ENCODE measurements around the gene SPIC.

SPIC gene

DNA sequence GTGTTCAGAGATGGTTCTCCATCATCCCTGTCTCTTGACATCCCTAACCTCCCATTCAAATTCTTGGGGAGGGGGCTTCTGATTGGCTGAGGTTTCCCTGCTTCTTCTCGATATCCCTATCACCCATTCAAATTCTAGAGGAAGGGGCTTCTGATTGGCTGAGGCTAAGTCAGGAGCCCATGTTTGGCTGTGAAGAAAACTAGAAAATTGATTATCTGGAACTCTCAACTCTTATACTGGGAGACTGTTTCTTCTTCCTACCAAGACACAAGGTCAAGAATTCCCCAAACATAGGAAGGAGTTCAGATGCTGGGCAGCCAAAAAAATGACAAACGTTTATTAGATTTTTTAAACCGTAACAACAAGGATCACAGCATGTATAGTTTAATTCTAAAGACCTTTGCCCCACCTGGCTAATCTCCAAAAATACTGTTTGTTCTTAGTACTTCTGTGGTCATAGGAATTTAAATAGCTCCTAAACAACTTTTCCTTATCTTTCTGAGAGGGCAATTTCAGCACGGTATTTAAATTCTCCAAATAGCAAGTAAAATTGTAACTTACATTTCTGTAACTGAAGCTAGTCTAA is 26.4 kb downstream of the SPIC start:
- Histone ChIP-seq H3K9me3 (ENCODE audit: control insufficient read depth, insufficient read depth, low read length) (no peaks in the 10 kb centered on the region), H4K20me1 (ENCODE audit: control insufficient read depth, insufficient read depth, low read depth, low read length) (no peaks in the 10 kb centered on the region), H3K79me2 (ENCODE audit: control insufficient read depth, low read length) (no peaks in the 10 kb centered on the region), H3K27ac (ENCODE audit: low read depth, low read length) (no peak overlapping the region), H3F3A (ENCODE audit: control insufficient read depth, insufficient read depth) (no peaks in the 10 kb centered on the region), H3K27me3 (ENCODE audit: control insufficient read depth, low read length) (no peaks in the 10 kb centered on the region), H3K4me3 (ENCODE audit: low read length) (no peak overlapping the region), H3K9me2 (replicated peaks; ENCODE audit: control insufficient read depth, low read length) (no peaks in the 10 kb centered on the region), H3K4me2 (ENCODE audit: low read length) (no peak overlapping the region), H3K36me3 (ENCODE audit: control insufficient read depth, low read length) (no peaks in the 10 kb centered on the region), H3K4me1 (ENCODE audit: control insufficient read depth, low read length) (no peaks in the 10 kb centered on the region)
- TF ChIP-seq EZH2phosphoT487 (IDR thresholded peaks at IDR 0.05; ENCODE audit: borderline replicate concordance, low read length) = no peak
- TF ChIP-seq, protein P1, sequence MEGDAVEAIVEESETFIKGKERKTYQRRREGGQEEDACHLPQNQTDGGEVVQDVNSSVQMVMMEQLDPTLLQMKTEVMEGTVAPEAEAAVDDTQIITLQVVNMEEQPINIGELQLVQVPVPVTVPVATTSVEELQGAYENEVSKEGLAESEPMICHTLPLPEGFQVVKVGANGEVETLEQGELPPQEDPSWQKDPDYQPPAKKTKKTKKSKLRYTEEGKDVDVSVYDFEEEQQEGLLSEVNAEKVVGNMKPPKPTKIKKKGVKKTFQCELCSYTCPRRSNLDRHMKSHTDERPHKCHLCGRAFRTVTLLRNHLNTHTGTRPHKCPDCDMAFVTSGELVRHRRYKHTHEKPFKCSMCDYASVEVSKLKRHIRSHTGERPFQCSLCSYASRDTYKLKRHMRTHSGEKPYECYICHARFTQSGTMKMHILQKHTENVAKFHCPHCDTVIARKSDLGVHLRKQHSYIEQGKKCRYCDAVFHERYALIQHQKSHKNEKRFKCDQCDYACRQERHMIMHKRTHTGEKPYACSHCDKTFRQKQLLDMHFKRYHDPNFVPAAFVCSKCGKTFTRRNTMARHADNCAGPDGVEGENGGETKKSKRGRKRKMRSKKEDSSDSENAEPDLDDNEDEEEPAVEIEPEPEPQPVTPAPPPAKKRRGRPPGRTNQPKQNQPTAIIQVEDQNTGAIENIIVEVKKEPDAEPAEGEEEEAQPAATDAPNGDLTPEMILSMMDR (IDR thresholded peaks at IDR 0.05; ENCODE audit: low read depth, low read length, poor library complexity, severe bottlenecking) = no peak

DNA sequence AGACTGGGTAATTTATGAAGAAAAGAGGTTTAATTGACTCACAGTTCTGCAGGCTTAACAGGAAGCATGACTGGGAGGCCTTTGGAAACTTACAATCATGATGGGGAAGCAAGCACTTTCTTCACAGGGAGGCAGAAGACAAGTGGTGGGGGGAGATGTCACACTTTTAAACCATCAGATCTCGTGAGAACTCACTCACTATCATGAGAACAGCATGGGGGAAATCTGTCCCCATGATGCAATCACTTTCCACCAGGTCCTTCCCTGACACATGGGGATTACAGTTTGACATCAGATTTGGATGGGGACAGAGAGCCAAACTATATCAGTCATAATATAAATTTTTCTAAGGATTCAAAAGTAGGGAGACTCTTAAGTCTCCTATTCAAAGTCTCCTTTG is 46.0 kb downstream of the SPIC start:
- Histone ChIP-seq H3F3A (ENCODE audit: control insufficient read depth, insufficient read depth) (no peaks in the 10 kb centered on the region), H3K27me3 (ENCODE audit: control insufficient read depth, low read length) (0 out of 2 replicates have a peak, but pooled peaks cover 3% of the 10 kb centered on the region), H3K9me2 (replicated peaks; ENCODE audit: control insufficient read depth, low read length) (no peaks in the 10 kb centered on the region), H3K4me2 (ENCODE audit: low read length) (no peak overlapping the region), H3K4me1 (ENCODE audit: control insufficient read depth, low read length) (no peaks in the 10 kb centered on the region), H3K9me3 (ENCODE audit: control insufficient read depth, insufficient read depth, low read length) (no peaks in the 10 kb centered on the region), H3K27ac (ENCODE audit: low read depth, low read length) (no peak overlapping the region), H4K20me1 (ENCODE audit: control insufficient read depth, insufficient read depth, low read depth, low read length) (no peaks in the 10 kb centered on the region), H3K79me2 (ENCODE audit: control insufficient read depth, low read length) (no peaks in the 10 kb centered on the region), H3K36me3 (ENCODE audit: control insufficient read depth, low read length) (no peaks in the 10 kb centered on the region), H3K4me3 (ENCODE audit: low read length) (no peak overlapping the region)
- TF ChIP-seq, protein P1 (IDR thresholded peaks at IDR 0.05; ENCODE audit: low read depth, low read length, poor library complexity, severe bottlenecking) = no peak
- TF ChIP-seq EZH2phosphoT487 (IDR thresholded peaks at IDR 0.05; ENCODE audit: borderline replicate concordance, low read length) = no peak

DNA sequence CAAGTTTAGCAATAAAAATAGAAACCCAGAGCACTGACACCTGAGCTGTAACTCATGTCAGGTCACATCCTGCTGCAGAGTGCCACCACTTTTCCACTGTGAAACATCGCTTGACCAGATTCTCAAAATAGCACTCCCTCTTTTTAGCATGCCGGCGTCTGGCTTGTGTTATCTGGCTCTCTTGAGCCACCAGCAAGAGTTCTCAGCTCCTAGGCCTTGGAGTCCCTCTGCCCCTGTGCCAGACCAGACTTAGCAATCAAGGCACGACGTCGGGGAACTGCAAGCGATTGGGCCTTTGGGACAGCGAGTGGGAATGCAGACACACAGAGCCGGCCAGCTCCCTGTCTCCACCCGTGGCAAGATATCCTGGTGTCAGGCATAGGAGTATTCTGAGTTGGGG is 52.5 kb downstream of the SPIC start:
- Histone ChIP-seq H3K4me2 (ENCODE audit: low read length) (no peak overlapping the region), H3K27ac (ENCODE audit: low read depth, low read length) (no peak overlapping the region), H3K79me2 (ENCODE audit: control insufficient read depth, low read length) (no peaks in the 10 kb centered on the region), H3K4me3 (ENCODE audit: low read length) (no peak overlapping the region), H3K9me3 (ENCODE audit: control insufficient read depth, insufficient read depth, low read length) (no peaks in the 10 kb centered on the region), H3K9me2 (replicated peaks; ENCODE audit: control insufficient read depth, low read length) (no peaks in the 10 kb centered on the region), H4K20me1 (ENCODE audit: control insufficient read depth, insufficient read depth, low read depth, low read length) (no peaks in the 10 kb centered on the region), H3K27me3 (ENCODE audit: control insufficient read depth, low read length) (0 out of 2 replicates have a peak, but pooled peaks cover 3% of the 10 kb centered on the region), H3F3A (ENCODE audit: control insufficient read depth, insufficient read depth) (no peaks in the 10 kb centered on the region), H3K4me1 (ENCODE audit: control insufficient read depth, low read length) (no peaks in the 10 kb centered on the region), H3K36me3 (ENCODE audit: control insufficient read depth, low read length) (no peaks in the 10 kb centered on the region)
- TF ChIP-seq EZH2phosphoT487 (IDR thresholded peaks at IDR 0.05; ENCODE audit: borderline replicate concordance, low read length) = no peak
- TF ChIP-seq, protein P1 (IDR thresholded peaks at IDR 0.05; ENCODE audit: low read depth, low read length, poor library complexity, severe bottlenecking) = no peak

Measured in DOHH2 (cell line).